Testis (tissue), 3 donors: Measurements from ENCODE around the gene COLEC11. TPM values are rescaled to one million over a fixed set of nuclear protein-coding genes. Genes with fewer than 3 reads are reported as not detected.
"Not testable (repeated sequence)": the region's sequence is repeated elsewhere in the genome, so short reads cannot be mapped to it uniquely, and the experiment has no call there.

ENCODE experiments used
- DNase-seq: peaks from one replicate; pipeline ENCODE4 v3.0.0-alpha.2; 2019
- H3K27ac ChIP-seq, 2 donors: fragments of 200-600 bp; sonication (generic); one replicate each; pipeline ENCODE4 v1.5.1; 2019
- H3K27me3 ChIP-seq: fragments of 200-600 bp; sonication (generic); one replicate; pipeline ENCODE4 v1.5.1; 2019
- H3K36me3 ChIP-seq: fragments of 200-600 bp; sonication (generic); one replicate; pipeline ENCODE4 v1.5.1; 2017; ENCODE audit warnings: low read depth; ENCODE audit errors: missing control alignments
- H3K4me1 ChIP-seq: fragments of 200-600 bp; sonication (generic); one replicate; pipeline ENCODE4 v1.5.1; 2019
- H3K4me3 ChIP-seq, 2 donors: fragments of 200-600 bp; sonication (generic); one replicate each; pipeline ENCODE4 v1.5.1; 2017 to 2019
- H3K9me3 ChIP-seq: fragments of 200-600 bp; sonication (generic); one replicate; pipeline ENCODE4 v1.5.1; 2017
- POLR2A ChIP-seq: fragments of 450-650 bp; IDR thresholded peaks from one replicate; pipeline ENCODE4 v1.6.1; 2017; ENCODE audit warnings: antibody characterized with exemption, mild to moderate bottlenecking, moderate library complexity
- WGBS, 2 donors: methylation state at CpG; one replicate each; pipeline ENCODE4 v1.1.5; 2018; 5-methylcytosine and 5-hydroxymethylcytosine counted together
- intact Hi-C: fragments of 100-400 bp; cut with DNase I; formaldehyde crosslinking; loops from one replicate; pipeline ENCODE4 v1.15.1; 2023; ENCODE audit warnings: low total_unique reads
- polyA plus RNA-seq: library from polyadenylated mRNA; stranded (reverse); fragments of 350-450 nt; fragmentation: Illumina TruSeq; extraction: RNeasy Lipid Tissue Mini Kit (QIAGEN cat#74804); gene quantifications from one replicate; pipeline ENCODE4 v1.2.3, GENCODE V29; 2014; ENCODE audit warnings: low read depth, low replicate concordance; ENCODE audit not compliant: insufficient read depth
- total RNA-seq, 2 donors: library from RNA; depleted of rRNA; stranded (reverse); fragments of >200 nt; gene quantifications; one replicate each; pipeline ENCODE4 v1.2.3, GENCODE V29; 2016
- TF ChIP-seq, protein P1 (sequence below), 3 experiments: fragments of 450-650 bp in 2 of 3; fragments of 200-600 bp in 1 of 3; sonication (generic) in 1 of 3; IDR thresholded peaks; one replicate each; pipeline ENCODE4 v1.5.1; 2016 to 2019; ENCODE audit warnings: antibody characterized with exemption in 3 of 3, mild to moderate bottlenecking in 2 of 3, moderate library complexity in 1 of 3

Gene COLEC11
- total and polyA plus RNA-seq, 3 donors from 2014 or later = 12.7 to 15.8 (median 15.4) TPM

- Histone ChIP-seq H3K36me3 (no peaks in the 10 kb centered on the region), H3K4me3 (peak overlapping the region; percentile 82 to 90), H3K27me3 (no peaks in the 10 kb centered on the region), H3K4me1 (peaks cover 10% of the 10 kb centered on the region), H3K9me3 (no peaks in the 10 kb centered on the region), H3K27ac (peak overlapping the region; percentile 84 to 90)
- intact Hi-C loops = no loop called here
- no peak for DNase-seq
- WGBS, 2 donors = 0% methylated on average over 9 to 36 of the region's 40 CpGs
- TF ChIP-seq, protein P1, sequence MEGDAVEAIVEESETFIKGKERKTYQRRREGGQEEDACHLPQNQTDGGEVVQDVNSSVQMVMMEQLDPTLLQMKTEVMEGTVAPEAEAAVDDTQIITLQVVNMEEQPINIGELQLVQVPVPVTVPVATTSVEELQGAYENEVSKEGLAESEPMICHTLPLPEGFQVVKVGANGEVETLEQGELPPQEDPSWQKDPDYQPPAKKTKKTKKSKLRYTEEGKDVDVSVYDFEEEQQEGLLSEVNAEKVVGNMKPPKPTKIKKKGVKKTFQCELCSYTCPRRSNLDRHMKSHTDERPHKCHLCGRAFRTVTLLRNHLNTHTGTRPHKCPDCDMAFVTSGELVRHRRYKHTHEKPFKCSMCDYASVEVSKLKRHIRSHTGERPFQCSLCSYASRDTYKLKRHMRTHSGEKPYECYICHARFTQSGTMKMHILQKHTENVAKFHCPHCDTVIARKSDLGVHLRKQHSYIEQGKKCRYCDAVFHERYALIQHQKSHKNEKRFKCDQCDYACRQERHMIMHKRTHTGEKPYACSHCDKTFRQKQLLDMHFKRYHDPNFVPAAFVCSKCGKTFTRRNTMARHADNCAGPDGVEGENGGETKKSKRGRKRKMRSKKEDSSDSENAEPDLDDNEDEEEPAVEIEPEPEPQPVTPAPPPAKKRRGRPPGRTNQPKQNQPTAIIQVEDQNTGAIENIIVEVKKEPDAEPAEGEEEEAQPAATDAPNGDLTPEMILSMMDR (IDR thresholded peaks at IDR 0.05) = no peak
- TF ChIP-seq POLR2A = no peak
Observed at GRCh38 chr2:3557639-3558204, 37.2 kb upstream of the COLEC11 start.

DNA sequence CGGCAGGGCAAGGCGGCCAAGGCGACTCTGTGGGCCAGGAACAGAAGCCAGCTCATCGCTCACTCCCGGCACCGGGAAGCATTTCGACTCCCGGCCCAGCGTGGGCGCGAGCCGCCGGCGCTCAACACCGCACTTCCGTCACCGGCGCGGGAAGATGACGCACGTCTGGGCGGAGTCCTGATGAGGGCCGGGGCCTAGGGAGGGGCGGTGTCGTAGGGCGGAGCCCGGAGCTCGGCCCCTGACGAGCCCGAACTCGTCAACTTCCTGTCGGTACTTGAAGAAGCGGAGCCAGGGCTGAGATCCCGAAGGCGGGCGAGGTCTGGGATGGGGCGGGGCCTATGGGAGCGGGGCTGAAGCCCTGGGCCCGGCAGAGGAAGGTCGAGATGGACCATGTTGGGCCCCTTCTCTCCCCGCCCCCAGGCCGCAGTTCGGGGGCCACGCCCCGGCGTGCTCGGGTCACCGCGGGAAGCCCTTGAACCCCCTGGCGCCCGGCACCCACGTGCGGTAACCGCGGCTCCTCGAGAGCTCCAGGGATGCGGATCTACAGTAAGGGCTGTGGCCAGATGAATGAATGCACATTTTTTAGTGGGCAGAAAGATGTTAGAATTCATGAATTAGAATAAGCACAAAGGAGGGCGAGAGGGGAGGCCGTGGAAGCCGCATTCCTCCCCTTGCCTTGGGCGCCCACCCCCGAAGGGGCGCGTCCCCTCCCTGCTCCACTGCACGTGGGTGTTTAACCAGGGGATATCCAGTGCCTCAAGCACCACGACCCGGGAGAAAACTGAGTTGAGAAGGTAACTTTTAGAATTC is 36.5 kb upstream of the COLEC11 start, which contains the start of gene RNASEH1:
Gene RNASEH1, minus strand, starts transcription at position 129 of the 810 bp plus-strand sequence. Its CDS starts 73 bp downstream, at position 56.
- Histone ChIP-seq H3K27me3 (no peaks in the 10 kb centered on the region), H3K36me3 (no peaks in the 10 kb centered on the region), H3K4me1 (peaks cover 10% of the 10 kb centered on the region), H3K4me3 (peak within 1 kb of the TSS; percentile 82 to 90), H3K9me3 (no peaks in the 10 kb centered on the region), H3K27ac (peak within 1 kb of the TSS; percentile 84 to 90)
- no peak for TF ChIP-seq POLR2A
- TF ChIP-seq, protein P1 (IDR thresholded peaks at IDR 0.05) = no peak
- WGBS, 2 donors = 1 to 2% methylated on average over 29 to 49 of the region's 67 CpGs
- intact Hi-C loops = no loop called here
- DNase-seq = peak; percentile 97

DNA sequence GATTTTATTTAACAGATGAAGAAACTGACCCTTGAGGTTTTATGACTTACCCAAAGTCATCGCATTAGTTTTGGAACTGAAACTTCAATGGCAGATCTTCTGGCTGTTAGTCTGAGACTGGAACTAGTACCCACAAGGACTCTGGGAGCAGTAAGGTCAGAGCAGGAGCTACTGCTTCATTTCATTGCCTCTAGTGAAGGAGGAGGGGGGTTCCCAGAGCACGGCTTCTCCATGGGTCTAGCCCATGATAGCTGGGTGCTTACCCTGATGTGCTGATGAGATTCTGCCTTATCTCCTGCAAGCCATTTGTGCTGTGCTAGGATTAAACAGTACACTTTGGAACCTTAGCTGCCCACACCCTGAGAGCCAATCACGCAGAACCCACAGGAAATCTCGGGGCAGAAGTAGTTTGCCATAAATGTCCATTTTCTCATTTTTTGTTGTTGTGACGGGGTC is 31.4 kb upstream of the COLEC11 start:
- H3K9me3 ChIP-seq = no peaks in the 10 kb centered on the region
- WGBS, 2 donors = 90 to 97% methylated on average over 4 to 5 of the region's 5 CpGs
- H3K27ac ChIP-seq = no peak overlapping the region
- no peak overlapping the region for H3K4me3 ChIP-seq
- DNase-seq = no peak
- peaks cover 6% of the 10 kb centered on the region for H3K4me1 ChIP-seq
- H3K36me3 ChIP-seq = no peaks in the 10 kb centered on the region
- intact Hi-C loops = no loop called here
- no peak for TF ChIP-seq POLR2A
- TF ChIP-seq, protein P1 (IDR thresholded peaks at IDR 0.05) = no peak
- H3K27me3 ChIP-seq = no peaks in the 10 kb centered on the region

- Histone ChIP-seq H3K27me3 (no peaks in the 10 kb centered on the region), H3K4me3 (no peak overlapping the region), H3K27ac (no peak overlapping the region), H3K36me3 (no peaks in the 10 kb centered on the region), H3K9me3 (no peaks in the 10 kb centered on the region), H3K4me1 (no peaks in the 10 kb centered on the region)
- 81 to 86% methylated on average over 6 of the region's 6 CpGs for WGBS, 2 donors
- intact Hi-C loops = no loop called here
- no peak for DNase-seq
- TF ChIP-seq POLR2A = no peak
Observed at GRCh38 chr2:3565117-3565516, 29.8 kb upstream of the COLEC11 start.

DNA sequence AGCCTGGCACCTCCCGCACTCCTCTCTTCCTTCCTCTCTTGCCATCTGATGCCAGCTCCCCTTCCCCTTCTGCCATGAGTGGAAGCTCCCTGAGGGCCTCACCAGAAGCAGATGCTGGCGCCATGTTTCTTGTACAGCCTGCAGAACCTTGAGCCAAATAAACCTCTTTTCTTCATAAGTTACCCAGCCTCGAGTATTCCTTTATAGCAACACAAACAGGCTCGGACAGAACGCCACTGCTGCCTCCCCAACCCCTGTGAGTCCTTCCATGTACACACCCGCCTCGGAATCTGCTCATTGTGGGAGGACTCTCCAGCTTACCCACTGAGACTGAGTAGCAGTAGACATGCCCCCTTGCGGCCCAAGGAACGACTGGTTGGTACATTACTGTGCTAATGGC is 28.1 kb upstream of the COLEC11 start:
- H3K9me3 ChIP-seq = no peaks in the 10 kb centered on the region
- no peak for DNase-seq
- H3K4me1 ChIP-seq = no peaks in the 10 kb centered on the region
- TF ChIP-seq POLR2A = no peak
- TF ChIP-seq, protein P1 (IDR thresholded peaks at IDR 0.05) = no peak
- intact Hi-C loops = no loop called here
- no peaks in the 10 kb centered on the region for H3K36me3 ChIP-seq
- 90 to 93% methylated on average over 9 of the region's 9 CpGs for WGBS, 2 donors
- no peak overlapping the region for H3K27ac ChIP-seq
- H3K27me3 ChIP-seq = no peaks in the 10 kb centered on the region
- H3K4me3 ChIP-seq = no peak overlapping the region

- H3K27me3 ChIP-seq, H3K4me1 ChIP-seq, H3K36me3 ChIP-seq, H3K27ac ChIP-seq, DNase-seq, H3K4me3 ChIP-seq, H3K9me3 ChIP-seq, intact Hi-C loops: not testable (repeated sequence)
- WGBS, 2 donors = 90 to 97% methylated on average over 15 to 20 of the region's 23 CpGs
Observed at GRCh38 chr2:3569656-3570055, 25.3 kb upstream of the COLEC11 start.
